Astrocyte (in vitro differentiated cells and primary cell): ENCODE data around the gene MS4A10. TPM values are rescaled to one million over a fixed set of nuclear protein-coding genes. Genes with fewer than 3 reads are reported as not detected.

Experiments
- DNase-seq: peaks from one replicate; pipeline ENCODE4 v3.0.0-alpha.2; 2010; ENCODE audit warnings: low read depth
- FAIRE-seq: peaks from 2 replicates; lab custom pipeline; 2011; peaks lifted over from hg19 to GRCh38; lab: Jason Lieb, UNC
- H2AFZ ChIP-seq: 2 replicates; pipeline ENCODE4 v1.6.0; 2012; ENCODE audit warnings: low read depth, low read length, inconsistent platforms
- H3K27ac ChIP-seq: 2 replicates; pipeline ENCODE4 v1.5.1; 2011; ENCODE audit warnings: low read depth, low read length, inconsistent platforms
- H3K27me3 ChIP-seq: 2 replicates; pipeline ENCODE4 v1.6.0; 2011; ENCODE audit warnings: low read length, inconsistent platforms; ENCODE audit not compliant: insufficient read depth
- H3K36me3 ChIP-seq: 2 replicates; pipeline ENCODE4 v1.5.1; 2011; ENCODE audit warnings: low read length, inconsistent platforms; ENCODE audit not compliant: insufficient read depth
- H3K4me1 ChIP-seq: 2 replicates; pipeline ENCODE4 v1.5.1; 2011; ENCODE audit warnings: low read length, inconsistent platforms; ENCODE audit not compliant: insufficient read depth
- H3K4me2 ChIP-seq: 2 replicates; pipeline ENCODE4 v1.6.0; 2012; ENCODE audit warnings: low read length, inconsistent platforms
- H3K4me3 ChIP-seq: 2 replicates; pipeline ENCODE4 v1.5.1; 2011; ENCODE audit warnings: low read depth, mild to moderate bottlenecking, low read length, inconsistent platforms; ENCODE audit not compliant: insufficient read depth
- H3K79me2 ChIP-seq: 2 replicates; pipeline ENCODE4 v1.6.0; 2012; ENCODE audit warnings: mild to moderate bottlenecking, low read length, inconsistent platforms; ENCODE audit not compliant: insufficient read depth
- H3K9ac ChIP-seq: 2 replicates; pipeline ENCODE4 v1.6.0; 2012; ENCODE audit warnings: mild to moderate bottlenecking, low read length, inconsistent platforms
- H3K9me3 ChIP-seq: 2 replicates; pipeline ENCODE4 v1.5.1; 2012; ENCODE audit warnings: low read depth, mild to moderate bottlenecking, low read length, inconsistent platforms; ENCODE audit not compliant: insufficient read depth
- H4K20me1 ChIP-seq: 2 replicates; pipeline ENCODE4 v1.6.0; 2012; ENCODE audit warnings: low read length, inconsistent platforms; ENCODE audit not compliant: insufficient read depth
- H3K27ac Mint-ChIP-seq: one replicate; pipeline ENCODE4 v1.8.0; 2021; ENCODE audit warnings: mild to moderate bottlenecking, mixed read lengths; ENCODE audit not compliant: unreplicated experiment
- H3K27me3 Mint-ChIP-seq: one replicate; pipeline ENCODE4 v1.8.0; 2021; ENCODE audit warnings: low read depth, mixed read lengths; ENCODE audit not compliant: unreplicated experiment
- H3K36me3 Mint-ChIP-seq: one replicate; pipeline ENCODE4 v1.8.0; 2021; ENCODE audit warnings: low read depth, mixed read lengths; ENCODE audit not compliant: unreplicated experiment
- H3K4me1 Mint-ChIP-seq: one replicate; pipeline ENCODE4 v1.8.0; 2021; ENCODE audit warnings: low read depth, mixed read lengths; ENCODE audit not compliant: unreplicated experiment
- H3K4me3 Mint-ChIP-seq: one replicate; pipeline ENCODE4 v1.8.0; 2021; ENCODE audit warnings: mild to moderate bottlenecking, moderate library complexity, mixed read lengths; ENCODE audit not compliant: unreplicated experiment
- H3K9me3 Mint-ChIP-seq: one replicate; pipeline ENCODE4 v1.8.0; 2021; ENCODE audit warnings: mild to moderate bottlenecking, mixed read lengths; ENCODE audit not compliant: unreplicated experiment
- CTCF ChIP-seq: IDR thresholded peaks from 2 replicates; pipeline ENCODE4 v1.5.1; 2011; ENCODE audit warnings: low read depth, mild to moderate bottlenecking, inconsistent platforms, low read length, moderate library complexity; ENCODE audit not compliant: insufficient read depth
- EZH2 ChIP-seq: IDR thresholded peaks from 2 replicates; pipeline ENCODE4 v1.6.1; 2012; ENCODE audit warnings: mild to moderate bottlenecking, low read length, inconsistent platforms; ENCODE audit not compliant: insufficient read depth
- total RNA-seq: library from RNA; stranded (reverse); gene quantifications from 2 replicates; pipeline ENCODE4 v1.2.1, GENCODE V29; 2021

Gene MS4A10
- total RNA-seq, 1 donor from 2014 or later = not detected

DNA sequence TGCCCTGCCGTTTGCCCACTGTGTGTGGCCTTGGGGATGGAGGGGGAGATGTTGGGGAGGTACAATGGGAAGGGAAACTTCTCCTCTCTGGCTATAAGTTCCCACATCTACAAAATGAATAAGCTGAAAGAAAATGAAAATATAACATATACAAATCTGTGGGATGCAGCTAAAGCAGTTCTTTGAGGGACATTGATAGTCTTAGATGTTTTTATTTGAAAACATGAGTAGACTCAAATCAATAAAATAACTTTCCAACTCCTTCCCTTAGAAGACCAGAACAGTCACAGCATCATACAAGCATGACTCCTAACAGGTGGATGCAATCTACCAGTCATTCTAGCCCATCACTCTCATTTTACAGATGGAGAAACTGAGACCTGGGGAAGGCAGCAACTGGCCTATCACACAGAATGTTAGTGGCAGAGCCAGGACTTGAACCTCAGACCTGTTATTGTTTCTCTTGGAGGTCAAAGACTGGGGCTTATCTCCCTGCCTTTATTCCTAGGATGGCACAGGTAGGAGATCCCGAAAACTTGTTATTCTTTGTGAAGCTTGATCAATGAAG, 31.5 kb downstream of the MS4A10 start:
- Mint-ChIP-seq H3K9me3 (peaks cover 14% of the 10 kb centered on the region), H3K36me3 (no peaks in the 10 kb centered on the region), H3K27me3 (peaks cover 26% of the 10 kb centered on the region), H3K27ac (no peak overlapping the region), H3K4me3 (no peak overlapping the region), H3K4me1 (no peaks in the 10 kb centered on the region)
- no peak overlapping the region for H3K4me2 ChIP-seq
- no peaks in the 10 kb centered on the region for H4K20me1 ChIP-seq
- H3K27me3 ChIP-seq = peaks cover 8% of the 10 kb centered on the region
- no peak overlapping the region for H3K27ac ChIP-seq
- H2AFZ ChIP-seq = no peak overlapping the region
- H3K79me2 ChIP-seq = no peaks in the 10 kb centered on the region
- H3K36me3 ChIP-seq = no peaks in the 10 kb centered on the region
- no peak overlapping the region for H3K9ac ChIP-seq
- H3K9me3 ChIP-seq = peaks cover 10% of the 10 kb centered on the region
- no peak overlapping the region for H3K4me3 ChIP-seq
- H3K4me1 ChIP-seq = no peaks in the 10 kb centered on the region
- FAIRE-seq (no peak), DNase-seq (no peak)
- TF ChIP-seq EZH2 = no peak
- no peak for TF ChIP-seq CTCF

DNA sequence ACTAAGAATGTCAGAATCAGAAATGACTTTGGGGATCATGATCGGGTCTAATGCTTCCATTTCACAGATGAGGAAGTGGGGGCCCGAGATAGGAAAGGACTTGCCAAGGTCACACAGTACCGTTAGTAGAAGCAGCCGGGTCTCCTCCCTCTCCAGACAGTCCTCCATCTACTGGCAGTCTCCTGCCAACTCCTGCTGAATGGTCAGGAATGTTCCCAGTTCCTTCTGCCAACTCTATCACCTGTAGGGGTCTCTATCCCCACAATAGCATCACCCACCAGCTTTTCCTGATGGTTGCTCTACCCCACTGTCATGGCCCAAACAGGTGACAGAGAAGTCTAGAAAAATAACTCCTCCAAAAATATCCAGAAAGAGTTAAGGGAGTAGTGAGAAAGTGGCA, 32.9 kb downstream of the MS4A10 start:
- no peak overlapping the region for H3K27ac ChIP-seq
- H3K4me3 ChIP-seq = no peak overlapping the region
- H2AFZ ChIP-seq = no peak overlapping the region
- H3K9me3 ChIP-seq = peaks cover 10% of the 10 kb centered on the region
- TF ChIP-seq EZH2 = no peak
- no peak for TF ChIP-seq CTCF
- H3K4me3 Mint-ChIP-seq = no peak overlapping the region
- no peaks in the 10 kb centered on the region for H3K4me1 Mint-ChIP-seq
- DNase-seq = no peak
- H3K36me3 Mint-ChIP-seq = no peaks in the 10 kb centered on the region
- no peaks in the 10 kb centered on the region for H4K20me1 ChIP-seq
- H3K27ac Mint-ChIP-seq = no peak overlapping the region
- peaks cover 26% of the 10 kb centered on the region for H3K27me3 Mint-ChIP-seq
- no peaks in the 10 kb centered on the region for H3K36me3 ChIP-seq
- no peaks in the 10 kb centered on the region for H3K79me2 ChIP-seq
- H3K9ac ChIP-seq = no peak overlapping the region
- no peaks in the 10 kb centered on the region for H3K4me1 ChIP-seq
- H3K9me3 Mint-ChIP-seq = peaks cover 14% of the 10 kb centered on the region
- H3K4me2 ChIP-seq = no peak overlapping the region
- peaks cover 4% of the 10 kb centered on the region for H3K27me3 ChIP-seq
- no peak for FAIRE-seq

DNA sequence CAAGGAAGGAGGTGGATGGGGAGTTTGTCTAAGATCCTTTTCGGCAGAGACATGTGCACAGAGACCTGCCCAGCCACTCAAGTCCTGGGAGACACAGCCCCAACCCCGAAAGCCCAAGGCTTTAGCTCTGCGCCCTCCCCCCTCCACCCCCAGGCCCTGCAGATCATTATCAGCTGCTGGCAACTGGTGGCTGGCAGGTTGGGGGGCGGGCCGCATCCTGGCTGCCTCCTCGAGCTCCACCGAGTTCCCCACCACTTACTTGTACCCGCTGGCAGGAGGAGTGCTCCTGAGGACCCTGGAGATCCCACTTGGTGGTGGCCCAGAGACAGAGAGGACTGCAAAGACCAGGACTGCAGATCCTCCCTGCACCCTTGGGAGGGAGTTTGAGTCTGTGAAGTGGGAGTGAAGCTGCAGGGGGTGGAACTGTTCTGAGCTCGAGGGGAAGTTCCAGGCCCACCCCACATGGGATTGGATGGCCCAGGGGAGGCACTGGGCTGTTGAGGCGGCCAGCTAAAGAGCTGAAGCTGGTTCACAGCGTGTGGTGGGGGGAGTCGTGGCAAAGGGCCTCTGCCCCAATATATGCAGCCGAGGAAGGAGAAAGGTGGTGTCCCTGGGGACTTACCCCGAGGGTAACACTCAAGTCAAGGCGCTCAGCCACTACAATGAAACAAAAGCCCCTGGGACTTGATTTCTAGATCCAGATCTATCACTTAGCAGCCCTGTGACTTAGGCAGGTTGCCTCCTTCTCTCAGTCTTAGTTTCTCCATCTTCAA, 36.9 kb downstream of the MS4A10 start:
- H3K79me2 ChIP-seq = no peaks in the 10 kb centered on the region
- no peak for FAIRE-seq

More for the DNA sequence above, 36.9 kb downstream of the MS4A10 start:
- Mint-ChIP-seq H3K27me3 (peaks cover 27% of the 10 kb centered on the region), H3K36me3 (no peaks in the 10 kb centered on the region), H3K4me1 (no peaks in the 10 kb centered on the region), H3K27ac (no peak overlapping the region), H3K9me3 (peaks cover 8% of the 10 kb centered on the region), H3K4me3 (no peak overlapping the region)
- H3K4me2 ChIP-seq = no peak overlapping the region
- TF ChIP-seq CTCF (no peak), EZH2 (no peak)
- peaks cover 3% of the 10 kb centered on the region for H3K9me3 ChIP-seq
- peaks cover 4% of the 10 kb centered on the region for H3K27me3 ChIP-seq
- no peak for DNase-seq
- no peaks in the 10 kb centered on the region for H3K36me3 ChIP-seq
- H3K4me3 ChIP-seq = no peak overlapping the region
- H3K27ac ChIP-seq = no peak overlapping the region
- H4K20me1 ChIP-seq = no peaks in the 10 kb centered on the region
- no peaks in the 10 kb centered on the region for H3K4me1 ChIP-seq
- H3K9ac ChIP-seq = no peak overlapping the region
- no peak overlapping the region for H2AFZ ChIP-seq
